NCI-H345 treated with DMSO at 0.1 percent for 48 hours (cell line): Measurements from ENCODE around the gene ASXL1.
A peak's percentile ranks its signal among the peaks of the same experiment; 100 is the strongest.

Experiments
- DNase-seq: peaks from one replicate; lab custom pipeline; 2025; ENCODE audit not compliant: unreplicated experiment; lab: John Stamatoyannopoulos, UW

The ASXL1 gene

GRCh38 chr20:32477594-32478512 lies 119.7 kb downstream of the ASXL1 start:
- DNase-seq, result no peak

GRCh38 chr20:32478576-32478975 lies 120.4 kb downstream of the ASXL1 start:
- DNase-seq, result no peak

- DNase-seq, result no peak
These were observed 120.9 kb downstream of the ASXL1 start for GRCh38 chr20:32479012-32479411.

GRCh38 chr20:32479697-32480171 lies 121.6 kb downstream of the ASXL1 start:
- no peak for DNase-seq

- no peak for DNase-seq
These were observed 122.5 kb downstream of the ASXL1 start for GRCh38 chr20:32480371-32481241.

- DNase-seq, result no peak
These were observed 123.4 kb downstream of the ASXL1 start for GRCh38 chr20:32481311-32482142.

GRCh38 chr20:32482143-32482441 lies 124.0 kb downstream of the ASXL1 start:
- DNase-seq, result no peak

- DNase-seq, result no peak
These were observed 124.5 kb downstream of the ASXL1 start for GRCh38 chr20:32482442-32483261.

- DNase-seq, result peak; percentile 41
These were observed 125.5 kb downstream of the ASXL1 start for GRCh38 chr20:32483351-32484224.

- no peak for DNase-seq
These were observed 126.3 kb downstream of the ASXL1 start for GRCh38 chr20:32484225-32484957.

- DNase-seq, result peak; percentile 88
These were observed 127.0 kb downstream of the ASXL1 start for GRCh38 chr20:32484958-32485769.

- DNase-seq, result no peak
These were observed 127.8 kb downstream of the ASXL1 start for GRCh38 chr20:32485770-32486478.

GRCh38 chr20:32487381-32487780 lies 129.2 kb downstream of the ASXL1 start:
- no peak for DNase-seq

GRCh38 chr20:32488066-32488838 lies 130.1 kb downstream of the ASXL1 start:
- no peak for DNase-seq
